K562 (cell line): ENCODE results near the gene OPCML. TPM values are rescaled to one million over a fixed set of nuclear protein-coding genes. Genes with fewer than 3 reads are reported as not detected.

Source experiments
- ATAC-seq: fragments of 200-7000 bp; cut with Tn5 transposase; 3 replicates; pipeline ENCODE4 v1.9.1; 2020; ENCODE audit warnings: moderate library complexity
- BruUV-seq: library from RNA; stranded (reverse); fragments of 400-500 nt; replicated peaks from 2 replicates; lab custom pipeline; 2021; lab: Mats Ljungman, UMichigan
- CTCF ChIA-PET: fragments of 300-600 bp; formaldehyde crosslinking; extraction: SDS; loops from one replicate; lab custom pipeline; 2021; ENCODE audit warnings: low intra/inter-chr PET ratio; lab: Yijun Ruan, JAX
- POLR2A ChIA-PET: fragments of 300-600, 350-650 bp; sonication (Branson Sonifier 250); formaldehyde crosslinking; extraction: SDS; loops from one replicate; lab custom pipeline; 2021; ENCODE audit warnings: antibody characterized with exemption, inconsistent platforms; lab: Yijun Ruan, JAX
- DNase-seq, 4 experiments: peaks; one replicate each; pipeline versions ENCODE4 v3.0.0 to v3.0.0-alpha.2; 2011 to 2018; ENCODE audit warnings: low spot score in 3 of 4, mixed read lengths in 3 of 4; ENCODE audit errors: extremely low read depth in 1 of 4
- FAIRE-seq: peaks from 2 replicates; lab custom pipeline; 2011; peaks lifted over from hg19 to GRCh38; lab: Jason Lieb, UNC
- H2AFZ ChIP-seq: 2 replicates; pipeline ENCODE4 v1.6.0; 2011; ENCODE audit warnings: low read depth, low read length, control low read depth, inconsistent platforms
- H3K27ac ChIP-seq: fragments of 200-600 bp; 3 replicates; pipeline ENCODE4 v1.8.0; 2011; ENCODE audit warnings: low read depth, mild to moderate bottlenecking, control low read depth, inconsistent platforms, low read length, moderate library complexity, mixed read lengths; ENCODE audit errors: extremely low read depth
- H3K27me3 ChIP-seq, 2 experiments: fragments of 300-600 bp in 1 of 2; 2 replicates in 1 of 2; 3 replicates in 1 of 2; pipeline versions ENCODE4 v1.6.0 to v1.8.0; 2011; ENCODE audit warnings: inconsistent platforms in 2 of 2, low read length in 2 of 2, mild to moderate bottlenecking in 1 of 2, mixed read lengths in 1 of 2, moderate library complexity in 1 of 2; ENCODE audit not compliant: control insufficient read depth in 2 of 2, insufficient read depth in 2 of 2
- H3K36me3 ChIP-seq: fragments of 300-600 bp; 3 replicates; pipeline ENCODE4 v1.8.0; 2011; ENCODE audit warnings: mild to moderate bottlenecking, low read length, inconsistent platforms; ENCODE audit not compliant: control insufficient read depth, insufficient read depth
- H3K4me1 ChIP-seq, 2 experiments: fragments of 200-600 bp in 1 of 2; replicated peaks in 1 of 2; 2 replicates in 1 of 2; 3 replicates in 1 of 2; pipeline versions ENCODE4 v1.5.1 to v1.8.0; 2011; ENCODE audit warnings: inconsistent platforms in 2 of 2, low read length in 2 of 2, mild to moderate bottlenecking in 1 of 2, mixed read lengths in 1 of 2, moderate library complexity in 1 of 2; ENCODE audit not compliant: control insufficient read depth in 2 of 2, insufficient read depth in 2 of 2
- H3K4me2 ChIP-seq: 2 replicates; pipeline ENCODE4 v1.6.1; 2011; ENCODE audit warnings: low read length, control low read depth, inconsistent platforms, mixed read lengths; ENCODE audit not compliant: insufficient read depth
- H3K4me3 ChIP-seq: fragments of 200-600 bp; sonication (generic), shearing (Covaris generic); 2 replicates; pipeline ENCODE4 v1.5.1; 2016; ENCODE audit warnings: control low read depth, inconsistent platforms
- H3K79me2 ChIP-seq: fragments of 200-600 bp; 3 replicates; pipeline ENCODE4 v1.8.0; 2011; ENCODE audit warnings: low read length, inconsistent platforms; ENCODE audit not compliant: control insufficient read depth, insufficient read depth
- H3K9ac ChIP-seq, 2 experiments: 2 replicates each; pipeline versions ENCODE4 v1.6.0 to v1.6.1; 2011; ENCODE audit warnings: low read depth in 2 of 2, low read length in 2 of 2, control low read depth in 1 of 2, inconsistent platforms in 1 of 2, mild to moderate bottlenecking in 1 of 2, mixed read lengths in 1 of 2; ENCODE audit not compliant: insufficient read depth in 1 of 2
- H3K9me1 ChIP-seq: one replicate; pipeline ENCODE4 v1.6.0; 2011; ENCODE audit warnings: inconsistent platforms, mild to moderate bottlenecking, low read length, moderate library complexity; ENCODE audit not compliant: control insufficient read depth, insufficient read depth
- H3K9me3 ChIP-seq: replicated peaks from 2 replicates; pipeline ENCODE4 v1.5.1; 2011; ENCODE audit warnings: low read depth, low read length, inconsistent platforms; ENCODE audit not compliant: control insufficient read depth, insufficient read depth
- H4K20me1 ChIP-seq: replicated peaks from 2 replicates; pipeline ENCODE4 v1.6.1; 2011; ENCODE audit warnings: low read length, inconsistent platforms, mixed read lengths; ENCODE audit not compliant: control insufficient read depth, insufficient read depth
- ARID4B ChIP-seq: sonication (generic); formaldehyde crosslinking; IDR thresholded peaks from 2 replicates; pipeline ENCODE4 v1.8.0; 2022; ENCODE audit warnings: mild to moderate bottlenecking, missing genetic modification reagents
- HES1 ChIP-seq: fragments of 450-650 bp; IDR thresholded peaks from 2 replicates; pipeline ENCODE4 v1.6.1; 2016; ENCODE audit warnings: low read depth, mild to moderate bottlenecking, moderate library complexity
- KDM5B ChIP-seq: fragments of 200-600 bp; sonication (generic); IDR thresholded peaks from 2 replicates; pipeline ENCODE4 v1.6.1; 2012; ENCODE audit warnings: low read depth, mild to moderate bottlenecking, moderate library complexity, low read length, control low read depth, inconsistent platforms; ENCODE audit not compliant: insufficient replicate concordance
- MTA2 ChIP-seq: fragments of 450-650 bp; IDR thresholded peaks from 2 replicates; pipeline ENCODE4 v1.6.1; 2016; ENCODE audit warnings: low read depth
- POU5F1 ChIP-seq: fragments of 150-350 bp; IDR thresholded peaks from 2 replicates; pipeline ENCODE4 v1.6.1; 2014; ENCODE audit warnings: borderline replicate concordance, low read length, low read depth, mild to moderate bottlenecking; ENCODE audit not compliant: partially characterized antibody
- SIRT6 ChIP-seq: IDR thresholded peaks from one replicate; pipeline ENCODE4 v1.6.1; 2012; ENCODE audit warnings: low read depth, mild to moderate bottlenecking, control low read depth, inconsistent platforms, low read length, moderate library complexity
- SPI1 ChIP-seq: IDR thresholded peaks from 2 replicates; pipeline ENCODE4 v1.6.1; 2011; ENCODE audit warnings: low read depth, low read length, control low read depth, borderline replicate concordance
- UBTF ChIP-seq, 2 experiments: IDR thresholded peaks; 2 replicates each; pipeline ENCODE4 v1.6.1; 2012; ENCODE audit warnings: improper control_type of control experiment in 2 of 2, low read depth in 2 of 2, low read length in 2 of 2, borderline replicate concordance in 1 of 2
- ZFP30 ChIP-seq: fragments of 250-450 bp; sonication (Bioruptor Pico); IDR thresholded peaks from 2 replicates; pipeline ENCODE4 v1.8.0; 2022; ENCODE audit warnings: moderate library complexity, mild to moderate bottlenecking, inconsistent platforms, borderline replicate concordance
- ZNF354B ChIP-seq: fragments of 250-450 bp; sonication (Bioruptor Pico); IDR thresholded peaks from 2 replicates; pipeline ENCODE4 v1.4.0; 2020
- ZNF79 ChIP-seq: fragments of 250-450 bp; sonication (Bioruptor Pico); IDR thresholded peaks from 2 replicates; pipeline ENCODE4 v1.4.0; 2020; ENCODE audit warnings: low read depth, mild to moderate bottlenecking, moderate library complexity
- WGBS: fragments of 100-300 bp; shearing (Covaris generic); methylation state at CpG from one replicate; pipeline ENCODE4 v1.1.6; 2016; ENCODE audit warnings: low coverage, mixed read lengths; ENCODE audit not compliant: insufficient coverage; ENCODE audit errors: missing lambda C conversion rate; 5-methylcytosine and 5-hydroxymethylcytosine counted together
- in situ Hi-C: fragments of 300-500 bp; cut with MboI; formaldehyde crosslinking; loops from 4 replicates; pipeline ENCODE4 v1.15.0; 2018; ENCODE audit warnings: inconsistent platforms, mixed read lengths
- intact Hi-C: fragments of 100-400 bp; cut with micrococcal nuclease; formaldehyde crosslinking; loops from 2 replicates; pipeline ENCODE4 v1.14.2; 2022
- polyA plus RNA-seq, 8 experiments: library from polyadenylated mRNA; depleted of rRNA in 4 of 8; stranded (reverse) in 5 of 8; unstranded in 3 of 8; fragments of >200 nt; fragmentation: Nextera tagmentation in 2 of 8; fragmentation: Illumina TruSeq in 1 of 8; extraction: Ambion mirVana in 2 of 8; extraction: Trizol in 1 of 8; gene quantifications; 2 replicates each; pipeline versions ENCODE4 v1.2.1 to v1.2.3, GENCODE V29; 2011 to 2014; ENCODE audit warnings: inconsistent platforms in 1 of 8, missing spikeins in 1 of 8
- total RNA-seq, 7 experiments: library from RNA; depleted of rRNA in 6 of 7; stranded (reverse); fragments of >200 nt in 6 of 7; fragmentation: Illumina TruSeq in 2 of 7; extraction: Trizol in 2 of 7; gene quantifications; 2 replicates each; pipeline versions ENCODE4 v1.2.1 to v1.2.3, GENCODE V29; 2011 to 2021; ENCODE audit warnings: low replicate concordance in 1 of 7

OPCML gene
- total and polyA plus RNA-seq, 9 of the 15 experiments (the other 6 are each of a cell fraction or from before 2014, with no cell fraction given), result not detected

- ChIA-PET CTCF (no interaction called here), POLR2A (no interaction called here)
- DNase-seq, result no peak
- in situ Hi-C loops (no loop called here), intact Hi-C loops (no loop called here)
- H3K9ac ChIP-seq, result no peak overlapping the region
- TF ChIP-seq ARID4B (CRISPR knock-in tag) (no peak), SIRT6 (no peak), SPI1 (no peak), UBTF (IDR thresholded peaks at IDR 0.05; ENCODE audit: borderline replicate concordance in 1 of 2, low read depth in 2 of 2, low read length in 2 of 2) (no peak), MTA2 (no peak), KDM5B (no peak), POU5F1 (no peak), HES1 (no peak), ZFP30 (no peak), ZNF354B (CRISPR knock-in tag) (no peak), ZNF79 (CRISPR knock-in tag) (no peak)
- H3K27me3 ChIP-seq, result no peaks in the 10 kb centered on the region
- no peak overlapping the region for H3K4me2 ChIP-seq
- H3K27ac ChIP-seq, result no peak overlapping the region
- no TSS peak for BruUV-seq
- H3K36me3 ChIP-seq, result no peaks in the 10 kb centered on the region
- ATAC-seq, result no peak
- no peak overlapping the region for H2AFZ ChIP-seq
- no peaks in the 10 kb centered on the region for H3K9me3 ChIP-seq
- no peaks in the 10 kb centered on the region for H3K9me1 ChIP-seq
- no peaks in the 10 kb centered on the region for H3K4me1 ChIP-seq
- no peak for FAIRE-seq
- 3% methylated on average over 3 of the region's 3 CpGs for WGBS
- no peaks in the 10 kb centered on the region for H3K79me2 ChIP-seq
- H3K4me3 ChIP-seq, result no peak overlapping the region
- no peaks in the 10 kb centered on the region for H4K20me1 ChIP-seq
These were observed 1152.8 kb downstream of the OPCML start for GRCh38 chr11:132379540-132379939.
